HEK293 (cell line): ENCODE measurements around the gene ATOH8.

ENCODE experiments used
- KLF1 ChIP-seq: fragments of 450-650 bp; formaldehyde crosslinking; IDR thresholded peaks from 2 replicates; pipeline ENCODE4 v1.5.1; 2016; ENCODE audit warnings: missing biosample characterization, missing genetic modification characterization
- YY1 ChIP-seq: fragments of 450-650 bp; formaldehyde crosslinking; IDR thresholded peaks from 2 replicates; pipeline ENCODE4 v1.5.1; 2018; ENCODE audit warnings: missing biosample characterization, missing genetic modification characterization
- ZIC2 ChIP-seq: fragments of 450-650 bp; formaldehyde crosslinking; IDR thresholded peaks from 2 replicates; pipeline ENCODE4 v1.5.1; 2016; ENCODE audit warnings: missing biosample characterization, missing genetic modification characterization
- ZNF629 ChIP-seq: fragments of 450-650 bp; formaldehyde crosslinking; IDR thresholded peaks from 2 replicates; pipeline ENCODE4 v1.5.1; 2017; ENCODE audit warnings: missing biosample characterization, missing genetic modification characterization
- ZNF791 ChIP-seq: fragments of 450-650 bp; formaldehyde crosslinking; IDR thresholded peaks from 2 replicates; pipeline ENCODE4 v1.5.1; 2016; ENCODE audit warnings: missing biosample characterization, missing genetic modification characterization
- ZNF843 ChIP-seq: fragments of 450-650 bp; formaldehyde crosslinking; IDR thresholded peaks from 2 replicates; pipeline ENCODE4 v1.5.1; 2016; ENCODE audit warnings: missing biosample characterization, missing genetic modification characterization
- TF ChIP-seq, protein P1 (sequence below): fragments of 450-650 bp; formaldehyde crosslinking; IDR thresholded peaks from 2 replicates; pipeline ENCODE4 v1.5.1; 2016; ENCODE audit warnings: missing biosample characterization, missing genetic modification characterization
- TF ChIP-seq, protein P2 (sequence below): fragments of 450-650 bp; formaldehyde crosslinking; IDR thresholded peaks from 2 replicates; pipeline ENCODE4 v1.5.1; 2016; ENCODE audit warnings: missing biosample characterization, missing genetic modification characterization

DNA sequence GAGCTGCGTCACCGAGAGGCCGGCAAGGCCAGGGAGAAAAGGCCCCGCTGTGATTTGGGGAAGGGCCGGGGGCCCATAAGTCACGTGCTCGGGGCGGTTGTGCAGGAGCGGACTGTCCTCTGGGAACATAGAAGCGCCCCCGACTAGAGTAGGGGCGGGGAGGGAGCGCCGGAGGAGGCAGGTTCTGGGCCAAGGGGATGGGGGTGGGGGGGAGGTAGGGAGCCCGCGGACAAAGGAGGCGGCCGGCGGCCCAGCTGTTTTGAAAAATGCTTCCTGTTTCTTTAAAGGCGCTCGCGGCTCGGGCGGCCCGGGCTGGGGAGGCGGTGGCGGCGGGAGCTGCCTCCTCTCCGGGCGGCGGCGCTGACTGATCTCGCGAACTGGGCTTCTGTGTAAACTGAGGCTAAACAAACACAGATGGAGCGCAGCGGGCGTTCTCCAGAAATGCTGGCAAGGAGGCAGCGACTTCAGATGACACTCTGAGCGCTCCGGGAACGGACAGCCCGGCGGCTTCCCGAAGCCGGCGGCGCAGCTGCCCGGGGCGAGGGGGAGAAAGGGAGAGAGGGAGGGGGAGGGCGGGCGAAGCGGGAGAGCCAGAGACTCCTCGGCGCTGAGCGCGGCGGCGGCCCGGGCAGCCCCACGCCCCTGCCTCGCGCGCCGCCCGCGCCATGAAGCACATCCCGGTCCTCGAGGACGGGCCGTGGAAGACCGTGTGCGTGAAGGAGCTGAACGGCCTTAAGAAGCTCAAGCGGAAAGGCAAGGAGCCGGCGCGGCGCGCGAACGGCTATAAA is at the start of gene ATOH8:
- TF ChIP-seq, protein P1, sequence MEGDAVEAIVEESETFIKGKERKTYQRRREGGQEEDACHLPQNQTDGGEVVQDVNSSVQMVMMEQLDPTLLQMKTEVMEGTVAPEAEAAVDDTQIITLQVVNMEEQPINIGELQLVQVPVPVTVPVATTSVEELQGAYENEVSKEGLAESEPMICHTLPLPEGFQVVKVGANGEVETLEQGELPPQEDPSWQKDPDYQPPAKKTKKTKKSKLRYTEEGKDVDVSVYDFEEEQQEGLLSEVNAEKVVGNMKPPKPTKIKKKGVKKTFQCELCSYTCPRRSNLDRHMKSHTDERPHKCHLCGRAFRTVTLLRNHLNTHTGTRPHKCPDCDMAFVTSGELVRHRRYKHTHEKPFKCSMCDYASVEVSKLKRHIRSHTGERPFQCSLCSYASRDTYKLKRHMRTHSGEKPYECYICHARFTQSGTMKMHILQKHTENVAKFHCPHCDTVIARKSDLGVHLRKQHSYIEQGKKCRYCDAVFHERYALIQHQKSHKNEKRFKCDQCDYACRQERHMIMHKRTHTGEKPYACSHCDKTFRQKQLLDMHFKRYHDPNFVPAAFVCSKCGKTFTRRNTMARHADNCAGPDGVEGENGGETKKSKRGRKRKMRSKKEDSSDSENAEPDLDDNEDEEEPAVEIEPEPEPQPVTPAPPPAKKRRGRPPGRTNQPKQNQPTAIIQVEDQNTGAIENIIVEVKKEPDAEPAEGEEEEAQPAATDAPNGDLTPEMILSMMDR, result no peak
- no peak for TF ChIP-seq KLF1 (tag by site-specific recombination)
- TF ChIP-seq YY1 (tag by site-specific recombination), result no peak
- no peak for TF ChIP-seq ZNF629 (tag by site-specific recombination)
- peak; percentile 59 for TF ChIP-seq ZIC2 (tag by site-specific recombination)
- TF ChIP-seq, protein P2, sequence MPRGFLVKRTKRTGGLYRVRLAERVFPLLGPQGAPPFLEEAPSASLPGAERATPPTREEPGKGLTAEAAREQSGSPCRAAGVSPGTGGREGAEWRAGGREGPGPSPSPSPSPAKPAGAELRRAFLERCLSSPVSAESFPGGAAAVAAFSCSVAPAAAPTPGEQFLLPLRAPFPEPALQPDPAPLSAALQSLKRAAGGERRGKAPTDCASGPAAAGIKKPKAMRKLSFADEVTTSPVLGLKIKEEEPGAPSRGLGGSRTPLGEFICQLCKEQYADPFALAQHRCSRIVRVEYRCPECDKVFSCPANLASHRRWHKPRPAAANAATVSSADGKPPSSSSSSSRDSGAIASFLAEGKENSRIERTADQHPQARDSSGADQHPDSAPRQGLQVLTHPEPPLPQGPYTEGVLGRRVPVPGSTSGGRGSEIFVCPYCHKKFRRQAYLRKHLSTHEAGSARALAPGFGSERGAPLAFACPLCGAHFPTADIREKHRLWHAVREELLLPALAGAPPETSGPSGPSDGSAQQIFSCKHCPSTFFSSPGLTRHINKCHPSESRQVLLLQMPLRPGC (tag by site-specific recombination), result no peak
- no peak for TF ChIP-seq ZNF791 (tag by site-specific recombination)
- no peak for TF ChIP-seq ZNF843 (tag by site-specific recombination)
